ENCODE data around the gene TMED6.

TMED6 gene

GRCh38 chr16:69324013-69324531, 27.5 kb downstream of the TMED6 start:
- DNase-seq (ENCODE audit: low read depth), result no peak

- DNase-seq (ENCODE audit: low read depth), result no peak
Observed at GRCh38 chr16:69323415-69323814, 28.2 kb downstream of the TMED6 start.

GRCh38 chr16:69322343-69322742, 29.2 kb downstream of the TMED6 start:
- DNase-seq (ENCODE audit: low read depth), result no peak

GRCh38 chr16:69321080-69321479, 30.5 kb downstream of the TMED6 start:
- DNase-seq (ENCODE audit: low read depth), result no peak

GRCh38 chr16:69320740-69321073, 30.9 kb downstream of the TMED6 start:
- no peak for DNase-seq (ENCODE audit: low read depth)

GRCh38 chr16:69319826-69320739, 31.5 kb downstream of the TMED6 start:
- no peak for DNase-seq (ENCODE audit: low read depth)

- DNase-seq (ENCODE audit: low read depth), result no peak
Observed at GRCh38 chr16:69319381-69319780, 32.2 kb downstream of the TMED6 start.

GRCh38 chr16:69318911-69319289, 32.7 kb downstream of the TMED6 start:
- no peak for DNase-seq (ENCODE audit: low read depth)

GRCh38 chr16:69318177-69318910, 33.2 kb downstream of the TMED6 start:
- DNase-seq (ENCODE audit: low read depth), result no peak

GRCh38 chr16:69316595-69317034, 35.0 kb downstream of the TMED6 start:
- no peak for DNase-seq (ENCODE audit: low read depth)

- no peak for DNase-seq (ENCODE audit: low read depth)
Observed at GRCh38 chr16:69315486-69316311, 35.9 kb downstream of the TMED6 start.

GRCh38 chr16:69314534-69314933, 37.1 kb downstream of the TMED6 start:
- no peak for DNase-seq (ENCODE audit: low read depth)

GRCh38 chr16:69313469-69313868, 38.1 kb downstream of the TMED6 start:
- no peak for DNase-seq (ENCODE audit: low read depth)

GRCh38 chr16:69311533-69312387, 39.8 kb downstream of the TMED6 start:
- no peak for DNase-seq (ENCODE audit: low read depth)

- peak; percentile 96 for DNase-seq (ENCODE audit: low read depth)
Observed at GRCh38 chr16:69310653-69311532, 40.7 kb downstream of the TMED6 start, which contains the start of gene VPS4A. Gene VPS4A, plus strand, starts transcription at chr16:69311350. Its CDS starts 162 bp downstream, at chr16:69311512.

GRCh38 chr16:69309316-69309715, 42.3 kb downstream of the TMED6 start:
- no peak for DNase-seq (ENCODE audit: low read depth)

- DNase-seq (ENCODE audit: low read depth), result no peak
Observed at GRCh38 chr16:69307856-69308255, 43.7 kb downstream of the TMED6 start.

- no peak for DNase-seq (ENCODE audit: low read depth)
Observed at GRCh38 chr16:69307091-69307490, 44.5 kb downstream of the TMED6 start.

GRCh38 chr16:69306031-69306430, 45.6 kb downstream of the TMED6 start:
- DNase-seq (ENCODE audit: low read depth), result no peak

- no peak for DNase-seq (ENCODE audit: low read depth)
Observed at GRCh38 chr16:69302301-69302700, 49.3 kb downstream of the TMED6 start.
